ENCODE results near the gene DCLK1.

DNA sequence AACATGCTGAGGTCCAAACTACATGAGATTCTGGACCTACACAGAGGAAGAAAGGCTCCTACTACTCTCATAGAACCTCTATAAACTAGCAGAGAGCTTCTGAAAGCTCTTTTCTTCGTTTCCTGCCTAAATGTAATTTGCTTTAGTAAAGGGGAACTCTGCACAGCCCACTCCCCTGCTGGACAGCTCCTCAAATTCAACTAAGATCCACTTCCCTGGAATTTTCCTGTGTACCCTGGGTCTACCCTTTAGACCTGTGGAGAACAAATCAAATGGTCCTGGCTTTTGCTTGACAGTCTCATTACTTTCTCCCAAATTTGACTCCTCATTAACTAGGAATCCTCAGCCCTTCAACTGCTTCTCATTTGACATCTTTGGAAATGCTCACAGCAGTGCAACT, 3.5 kb upstream of the DCLK1 start:
- TF ChIP-seq BHLHE40 (IDR thresholded peaks at IDR 0.05; ENCODE audit: borderline replicate concordance) (no peak), ELF4 (IDR thresholded peaks at IDR 0.05) (no peak), FOXM1 (IDR thresholded peaks at IDR 0.05; ENCODE audit: borderline replicate concordance) (no peak), NFRKB (IDR thresholded peaks at IDR 0.05) (no peak), SP1 (IDR thresholded peaks at IDR 0.05) (no peak), FOXA1 (IDR thresholded peaks at IDR 0.05) (no peak), FOXK2 (IDR thresholded peaks at IDR 0.05) (no peak), ARNT (IDR thresholded peaks at IDR 0.05) (no peak), HDGF (IDR thresholded peaks at IDR 0.05; ENCODE audit: borderline replicate concordance) (no peak)
- TF ChIP-seq, protein P1, sequence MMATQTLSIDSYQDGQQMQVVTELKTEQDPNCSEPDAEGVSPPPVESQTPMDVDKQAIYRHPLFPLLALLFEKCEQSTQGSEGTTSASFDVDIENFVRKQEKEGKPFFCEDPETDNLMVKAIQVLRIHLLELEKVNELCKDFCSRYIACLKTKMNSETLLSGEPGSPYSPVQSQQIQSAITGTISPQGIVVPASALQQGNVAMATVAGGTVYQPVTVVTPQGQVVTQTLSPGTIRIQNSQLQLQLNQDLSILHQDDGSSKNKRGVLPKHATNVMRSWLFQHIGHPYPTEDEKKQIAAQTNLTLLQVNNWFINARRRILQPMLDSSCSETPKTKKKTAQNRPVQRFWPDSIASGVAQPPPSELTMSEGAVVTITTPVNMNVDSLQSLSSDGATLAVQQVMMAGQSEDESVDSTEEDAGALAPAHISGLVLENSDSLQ (IDR thresholded peaks at IDR 0.05), result no peak

Data from HEK293T (cell line).